Occipital lobe (tissue), 2 donors: ENCODE results near the gene MCM3. TPM values are rescaled to one million over a fixed set of nuclear protein-coding genes. Genes with fewer than 3 reads are reported as not detected.

Source experiments
- DNase-seq: peaks from one replicate; lab custom pipeline; 2025; lab: John Stamatoyannopoulos, UW
- total RNA-seq: library from RNA; depleted of rRNA; stranded (reverse); fragments of >200 nt; gene quantifications from one replicate; pipeline ENCODE4 v1.2.3, GENCODE V29; 2014

MCM3 gene
- total RNA-seq, 1 donor from 2014 or later: 15.0 TPM

DNA sequence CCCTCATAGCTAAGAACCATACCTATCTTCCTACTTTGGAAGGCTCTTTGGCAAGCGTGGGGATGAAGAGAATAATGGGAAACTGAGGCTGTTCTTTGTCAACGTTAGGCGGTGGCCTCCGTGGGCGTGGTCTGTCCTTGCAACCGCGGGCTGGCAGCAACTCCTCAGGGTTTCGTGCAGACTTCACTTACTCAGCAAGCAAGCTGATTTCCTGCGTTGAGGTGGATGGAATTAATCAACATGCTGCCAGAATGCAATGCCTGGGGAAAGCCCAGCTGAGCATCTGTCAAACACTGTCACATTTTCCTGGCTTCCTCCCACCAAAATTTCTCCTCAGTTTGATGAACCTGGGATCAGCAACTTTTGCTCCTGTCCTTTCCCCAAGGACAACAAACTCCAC lies 31.0 kb downstream of the MCM3 start:
- DNase-seq: no peak

DNA sequence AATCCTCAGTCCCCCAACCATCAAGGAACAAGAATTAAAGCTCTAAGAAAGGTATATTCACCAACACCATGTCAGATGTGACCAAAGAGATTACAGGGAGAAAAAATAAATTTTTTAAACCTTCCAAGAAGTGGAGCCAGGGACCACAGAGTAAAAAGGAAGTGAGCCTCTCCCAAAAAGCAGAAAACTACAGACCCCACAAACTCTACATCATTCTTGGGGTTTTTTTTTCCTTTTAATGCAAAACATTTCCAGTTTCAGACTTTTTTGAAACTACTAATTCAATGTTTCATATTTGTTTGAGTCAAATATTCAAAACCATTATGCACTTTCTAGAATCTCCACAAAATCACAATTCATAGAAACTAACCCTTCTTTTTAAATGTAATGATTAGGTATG lies 33.4 kb downstream of the MCM3 start:
- DNase-seq: no peak

- no peak for DNase-seq
Measured at GRCh38 chr6:52249078-52249477, 35.5 kb downstream of the MCM3 start.

GRCh38 chr6:52245425-52245824 lies 39.1 kb downstream of the MCM3 start:
- DNase-seq: no peak

- no peak for DNase-seq
Measured at GRCh38 chr6:52244400-52244799, 40.1 kb downstream of the MCM3 start, which contains the start of gene IL17F. Gene IL17F, minus strand, starts transcription at chr6:52244500. Its CDS starts 71 bp downstream, at chr6:52244429.

DNA sequence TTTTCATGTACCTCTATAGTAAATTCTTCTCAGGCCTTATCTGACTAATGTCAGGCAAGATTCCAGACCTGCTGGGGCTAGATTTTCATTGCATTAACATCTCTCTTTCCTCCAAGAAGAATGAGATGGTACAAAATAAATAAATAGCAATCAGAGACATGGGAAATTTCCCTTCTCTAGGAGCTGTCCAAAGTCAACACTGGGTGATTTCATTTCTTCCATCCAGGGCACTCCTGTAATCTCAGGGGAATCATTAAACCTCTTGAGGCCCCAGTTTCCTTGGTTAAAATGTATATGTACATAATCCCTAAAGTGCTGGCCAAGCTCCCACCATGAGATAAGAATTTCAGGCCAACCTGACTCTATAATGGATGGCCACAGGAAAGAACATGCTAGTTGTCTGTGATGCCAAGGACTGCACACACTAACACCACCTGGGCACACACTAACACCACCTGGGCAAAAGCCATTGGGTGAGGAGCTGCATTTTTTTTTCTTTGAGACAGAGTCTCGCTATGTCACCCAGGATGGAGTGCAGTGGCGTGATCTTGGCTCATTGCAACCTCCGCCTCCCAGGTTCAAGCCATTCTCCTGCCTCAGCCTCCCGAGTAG lies 41.2 kb downstream of the MCM3 start:
- no peak for DNase-seq

GRCh38 chr6:52241819-52242218 lies 42.7 kb downstream of the MCM3 start:
- DNase-seq: no peak

GRCh38 chr6:52233975-52234823 lies 50.3 kb downstream of the MCM3 start:
- no peak for DNase-seq

DNA sequence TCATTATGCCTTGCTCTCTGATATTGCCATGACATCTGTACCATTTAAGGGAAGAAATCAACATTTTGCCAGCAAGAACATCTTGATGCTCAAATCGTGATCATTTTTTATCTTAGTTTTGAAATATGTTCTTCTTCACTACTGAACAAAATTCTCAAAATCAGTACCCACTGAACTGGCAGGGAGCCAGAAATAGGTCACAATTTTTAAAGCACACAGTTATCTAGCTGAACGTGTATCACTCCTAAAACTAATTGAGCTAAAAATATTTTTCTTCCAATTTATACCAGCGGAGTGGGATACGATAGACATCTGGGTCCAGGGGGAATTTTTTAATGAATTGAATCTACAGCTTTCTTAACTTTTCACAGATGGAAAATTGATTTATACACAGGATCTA lies 51.5 kb downstream of the MCM3 start:
- DNase-seq: no peak

DNA sequence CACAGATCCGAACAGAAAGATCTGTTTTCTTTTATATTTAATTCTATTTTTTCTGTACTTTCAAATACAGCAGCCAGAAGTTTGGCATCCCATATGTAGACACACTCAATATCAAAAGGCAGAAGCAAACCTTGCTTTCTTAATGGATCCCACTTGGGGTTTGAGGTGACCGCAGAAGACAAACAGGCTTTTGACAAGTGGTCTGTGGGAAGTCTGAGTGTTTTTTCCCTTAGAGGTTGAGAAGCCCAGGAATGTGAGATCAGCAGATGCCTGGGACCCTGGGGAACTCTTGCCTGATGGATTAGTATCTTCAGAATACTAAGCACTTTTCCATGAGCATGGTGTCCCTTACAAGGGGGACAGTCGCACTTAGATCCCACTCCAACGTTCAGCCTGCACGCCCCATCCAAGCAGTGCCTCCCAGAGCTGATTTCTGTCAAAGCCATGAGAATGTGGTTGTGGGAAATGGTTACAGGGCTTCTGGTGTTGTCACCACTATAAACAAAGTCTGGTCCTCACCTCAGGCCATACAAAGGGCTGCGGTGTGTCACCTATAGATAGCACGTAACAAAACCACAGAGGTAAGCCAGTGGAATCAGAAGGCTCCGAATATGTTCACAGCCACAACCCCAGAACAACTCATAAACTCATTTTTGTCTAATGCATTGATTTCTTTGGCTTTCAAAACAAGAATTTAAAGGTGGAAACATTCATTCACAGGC lies 53.0 kb downstream of the MCM3 start:
- no peak for DNase-seq

DNA sequence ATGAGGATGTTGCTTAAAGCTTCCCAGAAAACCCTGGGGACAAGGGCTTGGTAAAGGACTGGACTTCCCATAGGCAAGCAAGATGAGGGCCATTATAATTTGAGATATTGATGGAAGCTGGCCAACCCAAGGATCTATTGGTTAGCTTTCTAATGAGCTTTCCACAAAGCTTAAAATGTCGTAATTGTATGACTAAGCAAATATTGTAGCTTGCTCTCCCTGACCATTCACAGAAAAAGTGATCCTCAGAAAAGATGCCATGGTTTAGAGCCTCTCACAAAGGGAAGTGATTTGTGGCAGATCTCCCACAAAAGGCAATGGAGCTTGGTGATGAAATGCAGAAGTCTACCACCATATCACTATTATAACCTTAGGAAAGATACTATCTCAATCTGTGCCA lies 53.9 kb downstream of the MCM3 start:
- DNase-seq: no peak

DNA sequence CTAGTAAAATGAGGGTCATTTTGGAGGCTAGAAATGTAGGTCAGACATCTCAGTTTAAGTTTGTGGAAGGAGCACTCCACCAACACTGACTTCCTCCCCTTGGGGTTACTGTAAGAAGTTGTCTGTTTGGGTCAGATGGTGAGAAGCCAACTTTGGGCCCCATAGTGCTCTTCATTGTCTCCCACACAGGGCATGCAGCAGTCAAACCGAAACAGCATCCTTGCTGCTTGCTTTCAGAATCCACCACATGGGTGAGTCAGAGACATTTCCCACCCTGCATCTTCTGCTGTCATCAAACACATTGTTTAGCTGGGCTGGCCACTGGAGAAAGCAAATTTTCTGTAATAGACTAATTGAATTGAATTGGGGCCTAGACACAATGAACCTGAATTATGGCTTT lies 57.0 kb downstream of the MCM3 start:
- DNase-seq: no peak

- no peak for DNase-seq
Measured at GRCh38 chr6:52221302-52221701, 63.2 kb downstream of the MCM3 start.

DNA sequence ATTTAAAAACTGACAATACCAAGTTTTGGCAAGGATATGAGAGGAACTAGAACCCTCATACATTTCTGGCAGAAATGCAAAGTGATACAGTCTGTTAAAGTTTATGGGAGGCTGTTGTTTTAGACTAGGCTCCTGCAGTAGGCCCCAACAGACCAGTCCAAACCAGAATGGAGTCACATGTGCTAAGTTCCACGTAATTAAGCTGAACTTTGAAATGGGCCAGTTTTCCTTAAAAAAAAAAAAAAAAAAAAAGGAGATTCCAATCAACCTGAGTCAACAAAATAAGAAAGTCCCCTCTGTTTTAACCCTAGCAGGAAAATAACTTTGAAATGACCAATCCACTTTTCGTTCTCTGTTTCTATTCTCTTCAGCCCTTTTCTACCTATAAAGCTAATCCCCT lies 66.8 kb downstream of the MCM3 start:
- DNase-seq: no peak

GRCh38 chr6:52216932-52217575 lies 67.5 kb downstream of the MCM3 start:
- DNase-seq: no peak

GRCh38 chr6:52215787-52216186 lies 68.8 kb downstream of the MCM3 start:
- no peak for DNase-seq

Other genes starting within 250 kb of the MCM3 start
- gene PKHD1, start 197.1 kb downstream of the MCM3 start, total RNA-seq: under 0.01 TPM
- not detected for gene IL17A, start 98.4 kb downstream of the MCM3 start, total RNA-seq
- gene IL17F, start 40.2 kb downstream of the MCM3 start, total RNA-seq: not detected
- gene PAQR8, start 77.4 kb upstream of the MCM3 start, total RNA-seq: 12.8 TPM
- gene EFHC1, start 135.6 kb upstream of the MCM3 start, total RNA-seq: 37.0 TPM